WTC11 (cell line): ENCODE results near the gene TBC1D20. TPM values are rescaled to one million over a fixed set of nuclear protein-coding genes. Genes with fewer than 3 reads are reported as not detected.

Experiments used
- ATAC-seq: fragments of 200-7000 bp; cut with Tn5 transposase; 2 replicates; pipeline ENCODE4 v1.10.0; 2021; ENCODE audit warnings: mild to moderate bottlenecking, moderate library complexity
- CTCF ChIA-PET: fragments of 300-600 bp; sonication (Branson Sonifier 250); formaldehyde crosslinking; loops from one replicate; lab custom pipeline; 2021; ENCODE audit warnings: antibody characterized with exemption; lab: Charles Lee
- POLR2A ChIA-PET: fragments of 350-600 bp; sonication (Branson Sonifier 250); formaldehyde crosslinking; loops from one replicate; lab custom pipeline; 2021; ENCODE audit warnings: antibody characterized with exemption; lab: Charles Lee
- DNase-seq: peaks from one replicate; pipeline ENCODE4 v3.0.0; 2021; ENCODE audit warnings: low spot score
- H3K27ac Mint-ChIP-seq: 2 replicates; pipeline ENCODE4 v1.8.0; 2021; ENCODE audit warnings: mixed read lengths
- H3K27me3 Mint-ChIP-seq: 2 replicates; pipeline ENCODE4 v1.8.0; 2021; ENCODE audit warnings: low read depth, mild to moderate bottlenecking, moderate library complexity, mixed read lengths
- H3K36me3 Mint-ChIP-seq: 2 replicates; pipeline ENCODE4 v1.8.0; 2021; ENCODE audit warnings: mixed read lengths
- H3K4me1 Mint-ChIP-seq: 2 replicates; pipeline ENCODE4 v1.8.0; 2022; ENCODE audit warnings: mixed read lengths
- H3K4me3 Mint-ChIP-seq: 2 replicates; pipeline ENCODE4 v1.8.0; 2021; ENCODE audit warnings: mild to moderate bottlenecking, moderate library complexity, mixed read lengths
- H3K9me3 Mint-ChIP-seq: 2 replicates; pipeline ENCODE4 v1.8.0; 2021; ENCODE audit warnings: mixed read lengths
- CBFB ChIP-seq: sonication (generic); formaldehyde crosslinking; IDR thresholded peaks from 2 replicates; pipeline ENCODE4 v1.8.1; 2022; ENCODE audit warnings: mild to moderate bottlenecking, low read depth, missing genetic modification reagents
- ELF4 ChIP-seq: sonication (generic); formaldehyde crosslinking; IDR thresholded peaks from 2 replicates; pipeline ENCODE4 v1.8.1; 2022; ENCODE audit warnings: low read depth, mild to moderate bottlenecking, moderate library complexity, missing genetic modification reagents
- ETV6 ChIP-seq: sonication (generic); formaldehyde crosslinking; IDR thresholded peaks from 2 replicates; pipeline ENCODE4 v1.8.1; 2022; ENCODE audit warnings: mild to moderate bottlenecking, missing genetic modification reagents
- FOXJ3 ChIP-seq: sonication (generic); formaldehyde crosslinking; IDR thresholded peaks from 2 replicates; pipeline ENCODE4 v1.9.0; 2021; ENCODE audit warnings: missing genetic modification reagents, mild to moderate bottlenecking, borderline replicate concordance
- GABPB1 ChIP-seq: sonication (generic); formaldehyde crosslinking; IDR thresholded peaks from 2 replicates; pipeline ENCODE4 v1.8.1; 2023; ENCODE audit warnings: mild to moderate bottlenecking, missing genetic modification reagents
- HMGA2 ChIP-seq: fragments of 250-450 bp; sonication (Bioruptor Pico); IDR thresholded peaks from 2 replicates; pipeline ENCODE4 v1.4.0; 2021; ENCODE audit warnings: mild to moderate bottlenecking, moderate library complexity
- HMGXB4 ChIP-seq: sonication (generic); formaldehyde crosslinking; IDR thresholded peaks from 2 replicates; pipeline ENCODE4 v1.8.1; 2023; ENCODE audit warnings: mild to moderate bottlenecking, moderate library complexity, missing genetic modification reagents
- MAX ChIP-seq: sonication (generic); formaldehyde crosslinking; IDR thresholded peaks from 2 replicates; pipeline ENCODE4 v1.8.0; 2022; ENCODE audit warnings: mild to moderate bottlenecking, missing genetic modification reagents
- NFYB ChIP-seq: sonication (generic); formaldehyde crosslinking; conservative IDR thresholded peaks from 2 replicates; pipeline ENCODE4 v1.8.0; 2022; ENCODE audit warnings: low read depth, missing genetic modification reagents
- NR2C2 ChIP-seq: sonication (generic); formaldehyde crosslinking; IDR thresholded peaks from 2 replicates; pipeline ENCODE4 v1.8.0; 2022; ENCODE audit warnings: mild to moderate bottlenecking, missing genetic modification reagents
- PRRX2 ChIP-seq: fragments of 250-450 bp; sonication (Bioruptor Pico); IDR thresholded peaks from 2 replicates; pipeline ENCODE4 v1.8.0; 2021; ENCODE audit warnings: mild to moderate bottlenecking
- TEAD1 ChIP-seq: sonication (generic); formaldehyde crosslinking; IDR thresholded peaks from 2 replicates; pipeline ENCODE4 v1.8.0; 2022; ENCODE audit warnings: mild to moderate bottlenecking, missing genetic modification reagents
- TEAD4 ChIP-seq: sonication (generic); formaldehyde crosslinking; IDR thresholded peaks from 2 replicates; pipeline ENCODE4 v1.8.0; 2022; ENCODE audit warnings: mild to moderate bottlenecking, missing genetic modification reagents
- ZNF263 ChIP-seq: sonication (generic); formaldehyde crosslinking; IDR thresholded peaks from 2 replicates; pipeline ENCODE4 v1.8.1; 2022; ENCODE audit warnings: low read depth, mild to moderate bottlenecking, moderate library complexity, missing genetic modification reagents
- ZNF281 ChIP-seq: sonication (generic); formaldehyde crosslinking; IDR thresholded peaks from 2 replicates; pipeline ENCODE4 v1.8.0; 2023; ENCODE audit warnings: mild to moderate bottlenecking, missing genetic modification reagents
- ZNF671 ChIP-seq: fragments of 250-450 bp; sonication (Bioruptor Pico); IDR thresholded peaks from 2 replicates; pipeline ENCODE4 v1.8.0; 2021; ENCODE audit warnings: mild to moderate bottlenecking
- total RNA-seq: library from RNA; stranded (reverse); gene quantifications from 3 replicates; pipeline ENCODE4 v1.2.3, GENCODE V29; 2021
- TF ChIP-seq, protein P1 (sequence below): sonication (generic); formaldehyde crosslinking; IDR thresholded peaks from 2 replicates; pipeline ENCODE4 v1.8.1; 2022; ENCODE audit warnings: low read depth, missing genetic modification reagents, borderline replicate concordance
- TF ChIP-seq, protein P2 (sequence below): fragments of 250-450 bp; sonication (Bioruptor Pico); IDR thresholded peaks from 2 replicates; pipeline ENCODE4 v2.1.2; 2022; ENCODE audit warnings: mild to moderate bottlenecking, moderate library complexity
- TF ChIP-seq, protein P3 (sequence below): sonication (generic); formaldehyde crosslinking; IDR thresholded peaks from 2 replicates; pipeline ENCODE4 v1.8.1; 2022; ENCODE audit warnings: low read depth, mild to moderate bottlenecking, moderate library complexity, missing genetic modification reagents, borderline replicate concordance
- TF ChIP-seq, protein P4 (sequence below): fragments of 250-450 bp; sonication (Bioruptor Pico); IDR thresholded peaks from 2 replicates; pipeline ENCODE4 v1.8.0; 2021; ENCODE audit warnings: mild to moderate bottlenecking

Gene TBC1D20
- total RNA-seq, 1 experiment from 2014 or later = 14.6 TPM

DNA sequence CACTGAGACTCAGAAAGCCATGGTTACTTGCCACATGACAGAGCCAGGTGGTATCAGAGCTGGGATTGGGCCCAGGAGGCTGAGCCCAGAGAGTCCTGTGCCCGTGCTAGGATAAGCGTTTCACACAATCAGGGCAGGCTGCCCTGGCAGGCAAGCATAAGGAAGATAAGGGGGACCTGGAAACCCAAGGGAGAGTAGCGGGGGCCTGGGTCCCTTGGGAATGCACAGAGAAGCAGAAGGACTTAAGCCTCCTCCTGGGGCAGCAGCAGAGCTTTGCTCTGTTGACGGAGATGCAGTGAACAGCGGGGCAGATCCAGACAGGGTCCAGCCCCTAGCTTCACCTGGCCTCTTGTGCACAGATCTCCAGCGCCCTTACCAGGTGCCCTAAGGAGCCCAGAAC lies 73.1 kb downstream of the TBC1D20 start:
- Mint-ChIP-seq H3K9me3 (no peaks in the 10 kb centered on the region), H3K27ac (no peak overlapping the region), H3K36me3 (peaks cover 16% of the 10 kb centered on the region; the same call in 1 of the 2 replicates), H3K4me3 (no peak overlapping the region), H3K27me3 (no peaks in the 10 kb centered on the region), H3K4me1 (no peaks in the 10 kb centered on the region)
- DNase-seq (no peak), ATAC-seq (no peak)
- no peak for TF ChIP-seq TEAD1 (CRISPR knock-in tag)
- TF ChIP-seq NFYB = no peak
- TF ChIP-seq, protein P1, sequence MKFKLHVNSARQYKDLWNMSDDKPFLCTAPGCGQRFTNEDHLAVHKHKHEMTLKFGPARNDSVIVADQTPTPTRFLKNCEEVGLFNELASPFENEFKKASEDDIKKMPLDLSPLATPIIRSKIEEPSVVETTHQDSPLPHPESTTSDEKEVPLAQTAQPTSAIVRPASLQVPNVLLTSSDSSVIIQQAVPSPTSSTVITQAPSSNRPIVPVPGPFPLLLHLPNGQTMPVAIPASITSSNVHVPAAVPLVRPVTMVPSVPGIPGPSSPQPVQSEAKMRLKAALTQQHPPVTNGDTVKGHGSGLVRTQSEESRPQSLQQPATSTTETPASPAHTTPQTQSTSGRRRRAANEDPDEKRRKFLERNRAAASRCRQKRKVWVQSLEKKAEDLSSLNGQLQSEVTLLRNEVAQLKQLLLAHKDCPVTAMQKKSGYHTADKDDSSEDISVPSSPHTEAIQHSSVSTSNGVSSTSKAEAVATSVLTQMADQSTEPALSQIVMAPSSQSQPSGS = no peak
- TF ChIP-seq FOXJ3 (CRISPR knock-in tag) = no peak
- no peak for TF ChIP-seq ETV6 (CRISPR knock-in tag)
- TF ChIP-seq, protein P2, sequence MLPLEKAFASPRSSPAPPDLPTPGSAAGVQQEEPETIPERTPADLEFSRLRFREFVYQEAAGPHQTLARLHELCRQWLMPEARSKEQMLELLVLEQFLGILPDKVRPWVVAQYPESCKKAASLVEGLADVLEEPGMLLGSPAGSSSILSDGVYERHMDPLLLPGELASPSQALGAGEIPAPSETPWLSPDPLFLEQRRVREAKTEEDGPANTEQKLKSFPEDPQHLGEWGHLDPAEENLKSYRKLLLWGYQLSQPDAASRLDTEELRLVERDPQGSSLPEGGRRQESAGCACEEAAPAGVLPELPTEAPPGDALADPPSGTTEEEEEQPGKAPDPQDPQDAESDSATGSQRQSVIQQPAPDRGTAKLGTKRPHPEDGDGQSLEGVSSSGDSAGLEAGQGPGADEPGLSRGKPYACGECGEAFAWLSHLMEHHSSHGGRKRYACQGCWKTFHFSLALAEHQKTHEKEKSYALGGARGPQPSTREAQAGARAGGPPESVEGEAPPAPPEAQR (CRISPR knock-in tag) = no peak
- CTCF ChIA-PET = no interaction called here
- POLR2A ChIA-PET = interaction anchor here (0.7 kb wide), 1 partner anchor 18 kb away, joined by 3 read pairs; no protein-coding TSS in a partner anchor

DNA sequence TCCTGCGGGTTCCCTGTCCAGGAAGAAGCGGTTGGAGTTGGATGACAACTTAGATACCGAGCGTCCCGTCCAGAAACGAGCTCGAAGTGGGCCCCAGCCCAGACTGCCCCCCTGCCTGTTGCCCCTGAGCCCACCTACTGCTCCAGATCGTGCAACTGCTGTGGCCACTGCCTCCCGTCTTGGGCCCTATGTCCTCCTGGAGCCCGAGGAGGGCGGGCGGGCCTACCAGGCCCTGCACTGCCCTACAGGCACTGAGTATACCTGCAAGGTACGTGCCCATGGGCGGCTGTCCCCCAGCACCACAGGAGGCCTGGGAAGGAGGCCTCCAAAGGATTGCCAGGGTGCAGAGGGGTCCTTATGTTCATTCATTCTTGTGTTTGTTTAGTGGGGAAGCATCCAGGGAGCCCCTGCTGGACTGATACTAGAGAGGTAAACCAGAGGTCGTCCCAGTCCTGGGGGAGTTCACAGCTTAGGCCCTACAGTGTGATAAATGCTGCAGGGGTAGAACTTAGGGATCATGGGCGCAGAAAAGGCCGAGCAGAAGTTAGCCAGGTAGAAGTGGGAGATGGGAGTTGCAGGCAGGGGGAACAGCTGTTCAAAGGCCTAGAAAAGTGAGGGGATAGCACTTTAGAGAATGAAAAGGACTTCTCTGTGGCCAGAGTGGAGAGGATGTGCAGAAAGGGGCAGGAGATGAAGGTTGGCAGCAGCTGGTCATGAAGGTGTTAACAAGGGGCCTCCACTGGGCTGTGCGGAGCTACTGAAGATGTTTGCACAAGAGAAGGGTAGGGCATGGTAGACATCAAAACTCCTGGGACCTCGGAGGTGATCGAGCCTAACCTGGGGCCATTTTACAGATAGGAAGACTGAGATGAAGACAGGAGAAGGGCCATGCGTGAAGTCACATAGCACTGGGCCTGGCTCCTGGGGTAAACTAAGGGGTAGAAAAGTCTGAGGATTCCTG lies 74.0 kb downstream of the TBC1D20 start:
- Mint-ChIP-seq H3K9me3 (no peaks in the 10 kb centered on the region), H3K27ac (no peak overlapping the region), H3K36me3 (peaks cover 13% of the 10 kb centered on the region; the same call in 1 of the 2 replicates), H3K4me1 (no peaks in the 10 kb centered on the region), H3K27me3 (peaks cover 2% of the 10 kb centered on the region; the same call in 1 of the 2 replicates), H3K4me3 (no peak overlapping the region)
- DNase-seq (no peak), ATAC-seq (no peak)
- ChIA-PET CTCF (no interaction called here), POLR2A (interaction anchor here (0.6 to 0.7 kb wide), 2 partner anchors 9 to 19 kb away, joined by 3 read pairs; no protein-coding TSS in a partner anchor)
- TF ChIP-seq, protein P1 = no peak
- no peak for TF ChIP-seq PRRX2
- TF ChIP-seq ZNF671 (CRISPR knock-in tag) = no peak
- TF ChIP-seq, protein P3, sequence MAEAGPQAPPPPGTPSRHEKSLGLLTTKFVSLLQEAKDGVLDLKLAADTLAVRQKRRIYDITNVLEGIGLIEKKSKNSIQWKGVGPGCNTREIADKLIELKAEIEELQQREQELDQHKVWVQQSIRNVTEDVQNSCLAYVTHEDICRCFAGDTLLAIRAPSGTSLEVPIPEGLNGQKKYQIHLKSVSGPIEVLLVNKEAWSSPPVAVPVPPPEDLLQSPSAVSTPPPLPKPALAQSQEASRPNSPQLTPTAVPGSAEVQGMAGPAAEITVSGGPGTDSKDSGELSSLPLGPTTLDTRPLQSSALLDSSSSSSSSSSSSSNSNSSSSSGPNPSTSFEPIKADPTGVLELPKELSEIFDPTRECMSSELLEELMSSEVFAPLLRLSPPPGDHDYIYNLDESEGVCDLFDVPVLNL = no peak
- TF ChIP-seq MAX (CRISPR knock-in tag) = no peak
- TF ChIP-seq ELF4 (CRISPR knock-in tag) = no peak
- TF ChIP-seq ZNF263 (CRISPR knock-in tag) = no peak
- no peak for TF ChIP-seq TEAD4 (CRISPR knock-in tag)
- no peak for TF ChIP-seq HMGXB4 (CRISPR knock-in tag)
- TF ChIP-seq HMGA2 (CRISPR knock-in tag) = no peak
- no peak for TF ChIP-seq FOXJ3 (CRISPR knock-in tag)
- TF ChIP-seq ZNF281 (CRISPR knock-in tag) = no peak
- TF ChIP-seq GABPB1 = no peak
- TF ChIP-seq NR2C2 (CRISPR knock-in tag) = no peak
- TF ChIP-seq, protein P4, sequence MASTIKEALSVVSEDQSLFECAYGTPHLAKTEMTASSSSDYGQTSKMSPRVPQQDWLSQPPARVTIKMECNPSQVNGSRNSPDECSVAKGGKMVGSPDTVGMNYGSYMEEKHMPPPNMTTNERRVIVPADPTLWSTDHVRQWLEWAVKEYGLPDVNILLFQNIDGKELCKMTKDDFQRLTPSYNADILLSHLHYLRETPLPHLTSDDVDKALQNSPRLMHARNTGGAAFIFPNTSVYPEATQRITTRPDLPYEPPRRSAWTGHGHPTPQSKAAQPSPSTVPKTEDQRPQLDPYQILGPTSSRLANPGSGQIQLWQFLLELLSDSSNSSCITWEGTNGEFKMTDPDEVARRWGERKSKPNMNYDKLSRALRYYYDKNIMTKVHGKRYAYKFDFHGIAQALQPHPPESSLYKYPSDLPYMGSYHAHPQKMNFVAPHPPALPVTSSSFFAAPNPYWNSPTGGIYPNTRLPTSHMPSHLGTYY (CRISPR knock-in tag) = no peak
- TF ChIP-seq CBFB (CRISPR knock-in tag) = no peak
